Heart right ventricle (tissue), 16 donors: ENCODE results near the gene LMO7. TPM values are rescaled to one million over a fixed set of nuclear protein-coding genes. Genes with fewer than 3 reads are reported as not detected.
"Not testable (repeated sequence)": the region's sequence is repeated elsewhere in the genome, so short reads cannot be mapped to it uniquely, and the experiment has no call there.

Experiments
- ATAC-seq, 8 donors: fragments of 200-7000 bp; cut with Tn5 transposase; one replicate each; pipeline ENCODE4 v1.9.1; 2020; ENCODE audit warnings: mild to moderate bottlenecking in 8 of 8, moderate library complexity in 8 of 8, moderate number of reproducible peaks in 1 of 8
- DNase-seq, 2 donors: peaks; one replicate each; pipeline ENCODE4 v3.0.0-alpha.2; 2020
- H3K27ac ChIP-seq, 10 donors: fragments of 200-600 bp; sonication (generic) in 2 of 10; one replicate each; pipeline versions ENCODE4 v1.5.0 to v1.8.0; 2020 to 2022; ENCODE audit warnings: mild to moderate bottlenecking in 3 of 10
- H3K27me3 ChIP-seq, 7 donors: fragments of 200-600 bp; one replicate each; pipeline ENCODE4 v1.8.0; 2021 to 2022; ENCODE audit warnings: mild to moderate bottlenecking in 2 of 7
- H3K36me3 ChIP-seq, 9 donors: fragments of 200-600 bp; sonication (generic) in 1 of 9; one replicate each; pipeline versions ENCODE4 v1.5.0 to v1.8.0; 2020 to 2022; ENCODE audit warnings: mild to moderate bottlenecking in 2 of 9
- H3K4me1 ChIP-seq, 9 donors: fragments of 200-600 bp; sonication (generic) in 1 of 9; one replicate each; pipeline versions ENCODE4 v1.5.0 to v1.8.0; 2020 to 2022; ENCODE audit warnings: mild to moderate bottlenecking in 4 of 9
- H3K4me3 ChIP-seq, 10 donors: fragments of 200-600 bp; sonication (generic) in 2 of 10; one replicate each; pipeline versions ENCODE4 v1.5.0 to v1.8.0; 2020 to 2022; ENCODE audit warnings: mild to moderate bottlenecking in 7 of 10, moderate library complexity in 2 of 10
- H3K9me3 ChIP-seq, 11 donors: fragments of 200-600 bp in 10 of 11; sonication (generic) in 2 of 11; one replicate each; pipeline versions ENCODE4 v1.5.0 to v1.8.0; 2013 to 2022; ENCODE audit warnings: mild to moderate bottlenecking in 2 of 11, control low read depth in 1 of 11, moderate library complexity in 1 of 11
- CTCF ChIP-seq, 9 donors: fragments of 200-600 bp; sonication (generic) in 2 of 9; IDR thresholded peaks; one replicate each; pipeline versions ENCODE4 v1.5.0 to v1.8.0; 2021 to 2022; ENCODE audit warnings: antibody characterized with exemption in 9 of 9, mild to moderate bottlenecking in 5 of 9, moderate library complexity in 1 of 9
- WGBS, 2 donors: extraction: QIAGEN DNeasy Blood & Tissue Kit; methylation state at CpG; one replicate each; pipeline ENCODE4 v1.1.7; 2013; ENCODE audit warnings: inconsistent platforms in 1 of 2; 5-methylcytosine and 5-hydroxymethylcytosine counted together
- intact Hi-C, 10 donors: fragments of 100-400 bp; cut with DNase I; formaldehyde crosslinking; loops; one replicate each; pipeline versions ENCODE4 v1.11.1 to v1.14.2; 2022
- polyA plus RNA-seq, 2 donors: library from polyadenylated mRNA; stranded (reverse); fragments of 200-250 nt; gene quantifications; one replicate each; pipeline ENCODE4 v1.2.3, GENCODE V29; 2013
- total RNA-seq, 10 donors: library from RNA; stranded (reverse); fragmentation: NEBNext Ultra II Directional in 3 of 10; extraction: Animal tissue kit (Norgen Biotek cat#: 25700) in 3 of 10; gene quantifications; one replicate each; pipeline versions ENCODE4 v1.2.1 to v1.2.4, GENCODE V29; 2021 to 2023
- donor health status: Arrhythmogenic right ventricular cardiomyopathy.
- donor health status: ischemic (EF 13 %, LVEDD 7.1; RV severe dilation, severe dysfunction).
- donor health status: healthy with polysubstance abuse.
- donor health status: DM: no; HTN: yes; CAD: no.
- donor health status: DM: no; HTN: no; CAD: no.
- donor health status: ischemic (EF 25% LVEDD 6.9; RV normal size, moderate dysfunction).
- donor health status: ischemic (EF 25% LVEDD 5.7; RV mildly dilated, moderate dysfunction).
- donor health status: healthy.
- donor health status: DM: yes; HTN: yes; CAD: no.
- donor health status: Ischemic cardiomyopathy.
- donor health status: ischemic (EF 35%, LVEDD 5.7; RV mildly dilated, moderate dysfunction).
- donor health status: nonischemic (EF 11% LVEDD 7.7; RV severe dilation, severe dysfunction).
- donor health status: DM: yes; HTN: yes; CAD: no.
- donor health status: PGD.
- donor health status: ischemic (EF 29% LVEDD 5.4; RV normal size, mild dysfunction).
- donor health status: nonischemic (EF 23%, LVEDD 6.1; RV moderate dilation, normal function).

The LMO7 gene
- total and polyA plus RNA-seq, 12 donors = 147 to 600 (median 504) TPM

- Histone ChIP-seq H3K27me3 (no peaks in the 10 kb centered on the region), H3K27ac (no peak overlapping the region), H3K9me3 (peaks cover 0 to 40% (median 7%) of the 10 kb centered on the region in 11 donors), H3K4me1 (peaks cover 3 to 34% (median 12%) of the 10 kb centered on the region in 9 donors), H3K36me3 (peaks cover 0 to 5% (median 0%) of the 10 kb centered on the region in 9 donors), H3K4me3 (no peak overlapping the region)
- intact Hi-C loops = no loop called here
- 96 to 97% methylated on average over 3 of the region's 3 CpGs for WGBS, 2 donors
- TF ChIP-seq CTCF (IDR thresholded peaks at IDR 0.05) = no peak
- no peak for ATAC-seq
- no peak for DNase-seq
Measured at GRCh38 chr13:75779393-75779792, 143.3 kb downstream of the LMO7 start.

GRCh38 chr13:75780103-75780502 is 144.0 kb downstream of the LMO7 start:
- H3K4me3 ChIP-seq, DNase-seq, H3K27ac ChIP-seq, ATAC-seq, H3K27me3 ChIP-seq, H3K36me3 ChIP-seq, intact Hi-C loops: not testable (repeated sequence)
- Histone ChIP-seq H3K4me1 (peaks cover 3 to 35% (median 16%) of the 10 kb centered on the region in 9 donors), H3K9me3 (peaks cover 0 to 40% (median 7%) of the 10 kb centered on the region in 11 donors)
- WGBS, 2 donors = 92 to 97% methylated on average over 5 of the region's 5 CpGs

- Histone ChIP-seq H3K36me3 (peaks cover 0 to 5% (median 0%) of the 10 kb centered on the region in 9 donors), H3K9me3 (peaks cover 0 to 40% (median 7%) of the 10 kb centered on the region in 11 donors), H3K4me3 (no peak overlapping the region), H3K27me3 (no peaks in the 10 kb centered on the region), H3K27ac (peak overlapping the region in 1 of 10 donors; percentile 54), H3K4me1 (peaks cover 8 to 34% (median 12%) of the 10 kb centered on the region in 9 donors)
- ATAC-seq (no peak), DNase-seq (no peak)
- WGBS, 2 donors = 2 to 100% methylated on average over 1 of the region's 1 CpG
- intact Hi-C loops = no loop called here
- no peak for TF ChIP-seq CTCF (IDR thresholded peaks at IDR 0.05)
Measured at GRCh38 chr13:75782985-75783384, 146.9 kb downstream of the LMO7 start.

GRCh38 chr13:75784003-75784402 is 147.9 kb downstream of the LMO7 start:
- DNase-seq (no peak), ATAC-seq (no peak)
- 24 to 38% methylated on average over 3 of the region's 3 CpGs for WGBS, 2 donors
- H3K27me3 ChIP-seq = no peaks in the 10 kb centered on the region
- peak overlapping the region in 7 of 10 donors; percentile 37 to 66 (median 54) for H3K27ac ChIP-seq
- no peak for TF ChIP-seq CTCF (IDR thresholded peaks at IDR 0.05)
- intact Hi-C loops = no loop called here
- H3K9me3 ChIP-seq = peaks cover 0 to 32% (median 7%) of the 10 kb centered on the region in 11 donors
- no peak overlapping the region for H3K4me3 ChIP-seq
- H3K36me3 ChIP-seq = peaks cover 0 to 5% (median 0%) of the 10 kb centered on the region in 9 donors
- peaks cover 9 to 45% (median 21%) of the 10 kb centered on the region in 9 donors for H3K4me1 ChIP-seq

GRCh38 chr13:75785130-75785529 is 149.0 kb downstream of the LMO7 start:
- DNase-seq = no peak
- Histone ChIP-seq H3K9me3 (peaks cover 0 to 21% (median 2%) of the 10 kb centered on the region in 11 donors), H3K36me3 (peaks cover 0 to 3% (median 0%) of the 10 kb centered on the region in 9 donors), H3K4me1 (peaks cover 12 to 56% (median 33%) of the 10 kb centered on the region in 9 donors), H3K27ac (peak overlapping the region in 1 of 10 donors; percentile 54), H3K27me3 (no peaks in the 10 kb centered on the region), H3K4me3 (no peak overlapping the region)
- intact Hi-C loops = no loop called here
- no peak for ATAC-seq
- no peak for TF ChIP-seq CTCF (IDR thresholded peaks at IDR 0.05)
